ENCODE results near the gene OR2F2.

- TF ChIP-seq, protein P1, sequence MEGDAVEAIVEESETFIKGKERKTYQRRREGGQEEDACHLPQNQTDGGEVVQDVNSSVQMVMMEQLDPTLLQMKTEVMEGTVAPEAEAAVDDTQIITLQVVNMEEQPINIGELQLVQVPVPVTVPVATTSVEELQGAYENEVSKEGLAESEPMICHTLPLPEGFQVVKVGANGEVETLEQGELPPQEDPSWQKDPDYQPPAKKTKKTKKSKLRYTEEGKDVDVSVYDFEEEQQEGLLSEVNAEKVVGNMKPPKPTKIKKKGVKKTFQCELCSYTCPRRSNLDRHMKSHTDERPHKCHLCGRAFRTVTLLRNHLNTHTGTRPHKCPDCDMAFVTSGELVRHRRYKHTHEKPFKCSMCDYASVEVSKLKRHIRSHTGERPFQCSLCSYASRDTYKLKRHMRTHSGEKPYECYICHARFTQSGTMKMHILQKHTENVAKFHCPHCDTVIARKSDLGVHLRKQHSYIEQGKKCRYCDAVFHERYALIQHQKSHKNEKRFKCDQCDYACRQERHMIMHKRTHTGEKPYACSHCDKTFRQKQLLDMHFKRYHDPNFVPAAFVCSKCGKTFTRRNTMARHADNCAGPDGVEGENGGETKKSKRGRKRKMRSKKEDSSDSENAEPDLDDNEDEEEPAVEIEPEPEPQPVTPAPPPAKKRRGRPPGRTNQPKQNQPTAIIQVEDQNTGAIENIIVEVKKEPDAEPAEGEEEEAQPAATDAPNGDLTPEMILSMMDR (IDR thresholded peaks at IDR 0.05), result no peak
- TF ChIP-seq POLR2A (IDR thresholded peaks at IDR 0.05), result no peak
These were observed 19.5 kb downstream of the OR2F2 start, which contains the start of gene OR2F1 for GRCh38 chr7:143954544-143954943.
